Measurements from ENCODE around the gene MTMR12. TPM values are rescaled to one million over a fixed set of nuclear protein-coding genes. Genes with fewer than 3 reads are reported as not detected.
A peak's percentile ranks its signal among the peaks of the same experiment; 100 is the strongest.

The MTMR12 gene
- total and polyA plus RNA-seq, 7 donors = 6.5 to 49.9 (median 26.7) TPM

GRCh38 chr5:32229586-32229985 is 83.2 kb downstream of the MTMR12 start:
- H3K27me3 ChIP-seq = no peaks in the 10 kb centered on the region
- H3K9me3 ChIP-seq = no peaks in the 10 kb centered on the region
- intact Hi-C loops (cut with DNase I) = no loop called here
- 95 to 97% methylated on average over 14 of the region's 14 CpGs for WGBS, 2 donors
- TF ChIP-seq POLR2AphosphoS5 (IDR thresholded peaks at IDR 0.05) (no peak), EP300 (IDR thresholded peaks at IDR 0.05) (no peak), CTCF (IDR thresholded peaks at IDR 0.05) (no peak), POLR2A (IDR thresholded peaks at IDR 0.05) (no peak)
- DNase-seq = no peak
- H3K27ac ChIP-seq = peak overlapping the region in 1 of 4 donors; percentile 76
- H3K4me1 ChIP-seq = peaks cover 0 to 62% (median 54%) of the 10 kb centered on the region in 4 donors
- H3K4me3 ChIP-seq = no peak overlapping the region
- H3K36me3 ChIP-seq = peaks cover 0 to 26% (median 2%) of the 10 kb centered on the region in 4 donors

- Histone ChIP-seq H3K4me1 (peaks cover 0 to 62% (median 54%) of the 10 kb centered on the region in 4 donors), H3K9me3 (no peaks in the 10 kb centered on the region), H3K27ac (peak overlapping the region; percentile 14 to 76 (median 36)), H3K4me3 (no peak overlapping the region), H3K36me3 (peaks cover 0 to 18% (median 2%) of the 10 kb centered on the region in 4 donors), H3K27me3 (no peaks in the 10 kb centered on the region)
- no peak for TF ChIP-seq EP300 (IDR thresholded peaks at IDR 0.05)
- TF ChIP-seq POLR2AphosphoS5 (IDR thresholded peaks at IDR 0.05) = no peak
- TF ChIP-seq POLR2A (IDR thresholded peaks at IDR 0.05) = no peak
- no peak for TF ChIP-seq CTCF (IDR thresholded peaks at IDR 0.05)
- 87 to 96% methylated on average over 12 of the region's 12 CpGs for WGBS, 2 donors
- intact Hi-C loops (cut with DNase I) = no loop called here
- DNase-seq = no peak
Measured at GRCh38 chr5:32228816-32229215, 83.9 kb downstream of the MTMR12 start.

GRCh38 chr5:32225445-32225844 is 87.3 kb downstream of the MTMR12 start:
- intact Hi-C loops (cut with DNase I) = loop anchor here (2.0 kb wide), 1 partner anchor 51 kb away; the partner anchor contains the start of gene GOLPH3
- peak; percentile 90 for DNase-seq
- Histone ChIP-seq H3K9me3 (no peaks in the 10 kb centered on the region), H3K36me3 (peaks cover 0 to 18% (median 2%) of the 10 kb centered on the region in 4 donors), H3K27ac (peak overlapping the region; percentile 78 to 95 (median 89)), H3K4me3 (no peak overlapping the region), H3K27me3 (no peaks in the 10 kb centered on the region), H3K4me1 (peaks cover 0 to 51% (median 39%) of the 10 kb centered on the region in 4 donors)
- TF ChIP-seq POLR2AphosphoS5 (IDR thresholded peaks at IDR 0.05) (peak; percentile 74 to 86 (median 80)), EP300 (IDR thresholded peaks at IDR 0.05) (peak; percentile 87 to 99 (median 96)), CTCF (IDR thresholded peaks at IDR 0.05) (no peak)
- 75 to 76% methylated on average over 5 of the region's 5 CpGs for WGBS, 2 donors

GRCh38 chr5:32223972-32224609 is 88.6 kb downstream of the MTMR12 start:
- intact Hi-C loops (cut with DNase I) = loop anchor here (2.0 kb wide), 1 partner anchor 49 kb away; the partner anchor contains the start of gene GOLPH3
- Histone ChIP-seq H3K36me3 (peaks cover 0 to 5% (median 0%) of the 10 kb centered on the region in 4 donors), H3K27me3 (no peaks in the 10 kb centered on the region), H3K4me3 (no peak overlapping the region), H3K9me3 (no peaks in the 10 kb centered on the region), H3K4me1 (peaks cover 0 to 54% (median 40%) of the 10 kb centered on the region in 4 donors), H3K27ac (peak overlapping the region; percentile 78 to 95 (median 89))
- no peak for DNase-seq
- peak in 3 of 4 donors; percentile 20 to 63 (median 49) for TF ChIP-seq EP300 (IDR thresholded peaks at IDR 0.05)
- TF ChIP-seq CTCF (IDR thresholded peaks at IDR 0.05) = no peak
- TF ChIP-seq POLR2AphosphoS5 (IDR thresholded peaks at IDR 0.05) = peak in 3 of 4 donors; percentile 39 to 67 (median 41)
- no peak for TF ChIP-seq POLR2A (IDR thresholded peaks at IDR 0.05)
- 92 to 99% methylated on average over 1 of the region's 1 CpG for WGBS, 2 donors
